SKM-1 (cell line): ENCODE measurements around the gene DEPDC5.
"Not testable (repeated sequence)": the region's sequence is repeated elsewhere in the genome, so short reads cannot be mapped to it uniquely, and the experiment has no call there.

Source experiments
- DNase-seq: peaks from one replicate; lab custom pipeline; 2025; ENCODE audit not compliant: unreplicated experiment; lab: John Stamatoyannopoulos, UW

The DEPDC5 gene

DNA sequence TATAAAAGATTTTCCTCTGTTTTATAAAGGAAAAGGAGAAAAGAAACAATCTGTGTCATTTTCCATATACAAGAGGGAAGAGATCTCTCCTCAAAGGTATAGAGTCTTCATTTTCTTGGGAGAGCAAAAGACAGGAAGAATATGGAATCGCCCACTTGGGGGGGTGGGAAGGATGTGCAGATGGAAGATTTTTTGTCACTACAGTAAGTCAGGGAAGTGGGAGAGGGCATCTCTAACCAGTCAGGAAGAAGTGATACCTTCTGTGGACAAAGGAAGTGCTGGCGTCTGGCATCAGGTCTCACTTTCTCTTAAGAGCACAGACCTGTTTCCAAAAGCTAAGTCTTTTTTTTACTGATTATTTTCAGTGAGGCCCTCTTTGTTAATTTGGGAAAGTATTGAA is 5.3 kb upstream of the DEPDC5 start:
- no peak for DNase-seq

DNA sequence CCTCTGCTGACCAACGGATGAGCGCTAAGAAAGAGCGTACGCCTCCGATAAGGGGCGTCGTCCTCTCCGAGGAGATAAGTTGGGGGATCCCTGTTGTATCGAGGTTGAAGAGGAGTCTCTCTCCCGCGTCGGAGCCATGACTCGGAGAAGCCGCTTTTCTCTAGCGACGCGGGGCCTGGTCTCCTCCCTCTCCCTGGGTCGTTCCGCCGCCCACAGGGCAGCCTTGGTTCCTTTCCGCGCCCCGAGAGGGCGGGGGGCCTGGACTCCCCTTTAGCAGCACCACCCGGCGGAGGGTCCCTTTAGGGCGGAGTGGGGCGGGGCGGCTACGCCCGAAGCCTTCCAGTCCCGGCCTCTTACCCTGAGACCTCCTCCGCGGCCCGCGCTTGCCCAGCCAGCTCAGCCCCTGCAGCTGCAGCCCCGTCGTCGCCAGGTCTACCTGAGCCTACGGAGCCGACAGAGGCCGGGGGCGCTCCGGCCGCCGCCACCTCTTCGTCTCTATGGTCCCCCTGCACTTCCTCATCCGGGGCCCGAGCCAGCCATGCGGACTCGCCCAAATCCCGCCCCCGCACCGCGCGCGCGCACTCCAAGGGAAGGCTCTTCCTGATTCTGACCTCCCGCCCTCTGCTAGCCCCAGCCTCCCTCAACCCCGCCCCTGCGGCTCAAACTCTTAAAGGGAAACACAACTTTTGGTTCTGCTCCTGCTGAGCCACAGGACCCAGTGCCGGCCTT is 4.0 kb upstream of the DEPDC5 start, which contains the start of gene PRR14L:
TSS of gene PRR14L (minus strand) at position 497 of the 729 bp plus-strand sequence. CDS start 11,272 bp downstream, outside the sequence.
- peak; percentile 94 for DNase-seq

DNA sequence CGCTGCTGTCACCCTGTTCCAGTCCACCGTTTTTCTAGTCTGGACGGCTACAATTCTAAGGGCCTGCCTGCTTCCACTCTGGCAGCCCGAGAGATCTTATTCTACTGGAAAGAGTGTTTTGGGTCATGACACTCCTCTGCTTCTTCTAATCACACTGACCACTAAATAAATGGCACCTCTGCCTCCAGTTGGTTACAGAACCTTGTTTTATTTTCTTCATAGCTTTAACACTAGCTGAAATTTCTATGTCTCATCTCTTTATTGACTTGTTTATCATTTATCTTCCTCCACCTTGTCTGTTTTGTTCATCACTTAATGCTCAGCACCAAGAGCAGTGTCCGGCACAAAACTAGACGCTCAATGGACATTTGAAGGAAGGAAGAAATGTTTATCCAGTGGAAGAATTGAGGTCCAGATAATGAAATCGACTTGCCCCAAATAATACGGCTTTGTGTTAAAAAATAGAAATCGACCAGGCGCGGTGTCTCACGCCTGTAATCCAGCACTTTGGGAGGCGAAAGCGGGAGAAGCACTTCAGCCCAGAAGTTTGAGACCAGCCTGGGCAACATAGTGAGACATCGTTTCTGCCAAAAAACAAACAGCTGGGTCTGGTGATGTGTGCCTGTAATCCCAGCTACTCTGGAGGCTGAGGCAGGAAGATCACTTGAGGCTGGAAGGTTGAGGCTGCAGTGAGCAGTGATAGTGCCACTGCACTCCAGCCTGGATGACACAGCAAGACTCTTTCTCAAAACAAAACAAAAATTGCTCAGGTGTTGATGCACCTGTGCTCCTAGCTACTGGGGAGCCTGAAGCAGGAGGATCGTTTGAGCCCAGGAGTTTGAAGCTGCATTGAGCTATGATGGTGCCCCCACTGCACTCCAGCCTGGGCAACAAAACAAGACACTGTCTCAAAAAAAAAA is 3.2 kb upstream of the DEPDC5 start:
- DNase-seq, result no peak

DNA sequence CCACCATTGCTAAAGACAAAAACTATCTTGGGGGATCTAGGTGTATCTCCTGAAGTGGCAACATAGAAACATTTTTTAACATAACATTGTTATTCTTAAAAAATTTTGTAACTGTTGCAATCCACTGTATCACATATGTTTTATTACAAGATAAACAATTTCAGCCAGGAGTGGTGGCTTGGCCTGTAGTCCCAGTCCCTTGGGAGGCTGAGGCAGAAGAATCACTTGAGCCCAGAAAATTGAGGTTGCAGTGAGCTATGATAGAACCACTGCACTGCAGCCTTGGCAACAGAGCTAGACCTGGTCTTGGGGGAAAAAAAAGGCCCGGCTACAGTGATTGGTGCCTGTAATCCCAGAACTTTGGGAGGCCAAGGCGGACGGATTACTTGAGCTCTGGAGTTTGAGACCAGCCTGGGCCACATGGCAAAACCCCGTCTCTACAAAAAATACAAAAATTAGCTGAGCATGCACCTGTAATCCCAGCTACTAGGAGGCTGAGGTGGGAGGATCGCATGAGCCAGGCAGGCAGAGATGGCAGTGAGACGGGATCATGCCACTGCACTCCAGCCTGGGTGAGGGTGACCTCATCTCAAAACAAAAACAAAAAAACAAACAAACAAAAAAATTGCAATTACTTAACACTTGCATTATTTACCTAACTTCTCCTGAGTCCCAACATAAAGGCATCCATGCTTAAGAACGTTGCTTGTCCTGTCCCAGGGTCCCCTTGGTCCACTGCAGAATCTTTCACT is 1.5 kb upstream of the DEPDC5 start:
- DNase-seq, result no peak

DNA sequence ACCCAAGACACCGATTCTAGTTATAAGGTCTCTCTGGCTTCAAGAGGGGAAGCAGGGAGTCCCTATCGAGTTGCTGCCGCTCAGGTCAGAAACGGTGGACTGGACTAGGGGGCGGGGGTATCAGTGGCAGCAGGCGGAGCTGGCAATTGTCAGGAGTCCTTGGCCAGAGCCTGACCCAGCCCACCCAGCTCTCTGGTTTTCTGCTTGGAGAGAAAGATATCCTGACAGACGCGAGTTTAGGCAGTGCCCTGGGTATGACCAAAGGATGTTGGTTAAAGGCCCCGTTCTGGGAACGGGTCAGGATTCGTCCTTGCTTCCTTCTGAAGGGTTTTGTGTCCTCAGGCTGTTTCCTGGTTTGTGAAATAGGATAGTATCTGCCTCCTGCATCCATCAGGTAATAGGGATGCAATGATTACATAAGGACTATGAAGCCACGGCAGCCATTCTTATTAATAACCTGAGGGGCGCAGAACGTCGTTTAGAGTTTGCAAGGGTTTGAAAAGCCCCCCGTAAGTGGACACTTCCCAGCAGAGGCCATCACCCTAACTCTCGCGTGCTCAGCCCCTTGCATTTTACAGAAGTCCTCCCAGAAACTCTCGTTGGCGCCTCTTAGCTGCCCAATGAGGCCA is 700 bp upstream of the DEPDC5 start:
- no peak for DNase-seq

DNA sequence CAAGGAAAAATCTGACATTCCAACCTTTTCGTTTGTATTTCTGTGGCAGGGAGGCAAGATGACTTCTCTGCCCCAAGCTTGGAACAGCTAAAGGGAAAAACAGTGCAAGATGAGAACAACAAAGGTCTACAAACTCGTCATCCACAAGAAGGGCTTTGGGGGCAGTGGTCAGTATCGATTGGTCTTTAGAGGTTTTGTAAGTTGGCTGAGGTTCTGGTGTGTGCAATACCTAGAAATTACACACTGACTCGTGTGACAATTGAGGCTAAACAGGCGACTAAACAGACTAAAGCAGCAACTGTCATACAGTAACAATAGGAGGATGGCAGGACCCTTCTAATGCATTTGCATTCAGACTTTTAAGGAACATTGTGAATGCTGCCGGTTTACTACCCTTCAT is 994 bp downstream of the DEPDC5 start:
- no peak for DNase-seq

DNA sequence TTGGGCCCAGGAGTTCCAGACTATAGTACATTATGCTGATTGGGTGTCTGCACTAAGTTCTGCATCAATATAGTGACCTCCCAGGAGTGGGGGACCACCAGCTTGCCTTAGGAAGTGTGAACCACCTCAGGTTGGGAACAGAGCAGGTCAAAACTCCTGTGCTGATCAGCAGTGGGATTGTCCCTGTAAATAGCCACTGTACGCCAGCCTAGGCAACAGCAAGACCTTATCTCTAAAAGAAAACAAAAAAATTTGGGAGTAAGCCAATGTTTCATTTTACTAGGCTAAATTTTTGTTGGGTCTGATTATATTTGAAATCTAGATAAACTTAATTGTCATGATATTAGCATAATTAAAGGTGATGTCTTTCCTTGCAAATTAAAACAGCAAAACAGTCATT is 3.4 kb downstream of the DEPDC5 start:
- no peak for DNase-seq

DNA sequence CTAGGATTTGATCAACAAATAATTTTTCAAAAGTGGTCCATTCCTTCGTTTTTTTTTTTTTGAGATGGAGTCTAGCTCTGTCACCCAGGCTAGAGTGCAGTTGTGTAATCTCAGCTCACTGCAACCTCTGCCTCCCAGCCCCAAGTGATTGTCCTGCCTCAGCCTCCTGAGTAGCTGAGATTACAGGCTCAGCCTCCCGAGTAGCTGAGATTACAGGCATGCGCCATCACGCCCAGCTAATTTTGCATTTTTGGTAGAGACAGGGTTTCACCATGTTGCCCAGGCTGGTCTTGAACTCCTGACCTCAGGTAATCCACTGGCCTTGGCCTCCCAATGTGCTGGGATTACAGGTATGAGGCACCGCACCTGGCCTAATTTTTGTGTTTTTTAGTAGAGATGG is 5.0 kb downstream of the DEPDC5 start:
- not testable (repeated sequence) for DNase-seq

DNA sequence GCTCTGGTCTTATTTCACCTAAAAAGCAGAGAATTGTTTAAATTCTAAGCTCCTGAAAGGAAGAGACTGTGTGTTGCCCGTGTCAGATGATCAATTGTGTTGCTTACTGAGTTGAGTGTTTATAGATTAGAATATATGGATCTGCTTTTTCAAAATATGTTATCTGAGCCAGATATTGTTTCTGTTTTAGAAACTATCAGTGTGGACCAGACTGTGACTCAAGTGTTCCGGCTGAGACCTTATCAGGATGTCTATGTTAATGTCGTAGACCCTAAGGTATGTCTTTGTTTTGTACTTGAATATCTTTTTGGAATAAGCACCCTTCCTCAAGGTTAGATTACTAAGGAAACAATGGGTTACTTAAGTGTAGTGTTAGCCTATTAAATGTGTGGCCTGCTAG is 11.0 kb downstream of the DEPDC5 start:
- no peak for DNase-seq

DNA sequence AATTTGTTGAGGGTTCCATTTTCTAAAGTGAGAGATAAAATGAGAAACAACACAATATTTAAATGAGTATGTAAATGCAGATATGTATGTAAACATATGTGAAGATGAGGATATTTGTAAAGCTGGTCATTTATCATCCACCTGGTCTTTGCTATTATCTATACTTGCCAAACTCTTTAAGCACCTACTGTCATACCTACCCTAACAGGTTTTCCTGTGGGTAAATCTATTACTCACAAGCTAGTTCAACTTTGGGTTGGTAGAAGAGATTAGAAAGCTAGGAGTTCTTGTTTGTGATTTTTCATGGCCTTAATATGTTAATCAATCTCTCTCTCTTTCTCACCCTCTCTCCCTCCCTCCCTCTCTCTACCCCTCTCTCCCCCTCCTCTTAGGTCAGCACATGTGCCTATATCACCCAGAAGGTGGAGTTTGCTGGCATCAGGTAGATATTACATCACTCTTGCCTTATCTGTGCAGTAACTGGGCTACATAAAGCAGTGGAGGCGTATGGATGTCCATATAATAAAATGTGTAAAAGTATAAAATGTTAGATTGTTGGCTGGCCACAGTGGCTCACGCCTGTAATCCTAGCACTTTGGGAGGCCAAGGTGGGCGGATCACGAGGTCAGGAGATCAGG is 14.7 kb downstream of the DEPDC5 start:
- no peak for DNase-seq

DNA sequence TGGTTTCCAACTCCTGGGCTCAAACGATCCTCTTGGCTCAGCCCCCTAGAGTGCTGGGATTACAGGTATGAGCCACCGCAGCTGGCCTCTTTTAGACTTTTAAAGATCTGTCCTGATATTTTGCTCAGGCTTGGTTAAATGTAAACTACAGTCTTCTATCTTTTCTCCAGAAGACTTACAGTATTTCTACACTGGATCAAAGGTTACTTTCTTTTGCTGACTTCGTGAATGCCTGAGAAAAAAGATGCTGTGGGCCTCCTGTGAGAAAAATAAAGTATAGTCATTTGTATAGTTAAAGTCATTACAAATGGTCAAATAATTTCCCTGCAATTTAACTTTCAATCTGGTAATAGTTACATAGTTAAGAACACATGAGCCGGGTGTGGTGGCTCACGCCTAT is 19.6 kb downstream of the DEPDC5 start:
- DNase-seq, result no peak

DNA sequence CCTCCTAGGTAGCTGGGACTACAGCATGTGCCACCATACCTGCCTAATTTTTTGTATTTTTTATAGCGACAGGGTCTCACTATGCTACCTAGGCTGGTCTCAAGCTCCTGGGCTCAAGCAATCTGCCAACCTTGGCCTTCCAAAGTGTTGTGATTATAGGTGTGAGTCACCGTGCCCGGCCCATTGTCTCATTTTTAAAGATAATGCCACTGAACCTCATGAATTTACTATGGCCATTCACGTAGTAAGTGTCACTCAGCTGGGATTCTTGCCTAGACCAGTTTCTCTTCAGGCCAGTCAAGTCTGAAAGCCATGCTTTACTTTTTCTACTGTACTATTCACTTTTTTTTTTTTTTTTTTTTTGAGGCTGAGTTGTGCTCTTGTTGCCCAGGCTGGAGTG is 22.4 kb downstream of the DEPDC5 start:
- no peak for DNase-seq

DNA sequence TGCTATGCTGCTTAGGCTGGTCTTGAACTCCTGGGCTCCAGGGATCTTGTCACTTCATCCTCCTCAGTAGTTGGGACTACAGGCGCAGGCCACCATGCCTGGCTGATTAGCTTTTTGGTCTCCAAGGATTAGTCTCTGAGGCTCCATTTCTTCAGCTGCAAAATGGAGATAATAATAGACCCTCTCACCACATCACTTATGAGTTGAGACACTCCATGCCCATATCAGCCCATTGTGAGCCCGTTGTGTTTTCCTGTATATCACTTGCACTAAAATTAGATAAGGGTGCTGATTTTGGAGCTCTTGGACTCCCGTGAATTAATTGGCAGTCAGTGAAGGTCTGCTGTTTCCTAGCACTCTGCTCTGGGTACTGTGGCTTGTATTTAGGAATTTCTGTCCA is 36.0 kb downstream of the DEPDC5 start:
- DNase-seq, result no peak

DNA sequence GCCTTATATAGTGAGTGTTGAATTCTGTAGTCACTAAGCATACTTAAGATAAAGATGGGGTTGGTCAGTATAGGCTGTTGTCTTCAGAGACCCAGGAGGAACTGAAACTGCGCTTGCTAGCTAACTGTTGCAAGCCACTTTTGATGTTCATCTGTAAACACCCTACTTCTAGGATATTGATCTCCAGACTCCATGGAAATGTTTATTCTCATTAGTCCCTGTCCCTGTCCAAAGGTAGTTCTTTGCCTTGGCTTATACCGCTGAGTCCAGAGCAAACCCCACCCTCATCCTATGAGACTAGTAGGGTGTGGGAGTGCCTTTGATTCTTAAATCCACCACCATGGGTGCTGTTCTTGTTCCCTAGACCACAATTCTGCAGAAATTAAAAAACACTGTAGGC is 36.4 kb downstream of the DEPDC5 start:
- no peak for DNase-seq

DNA sequence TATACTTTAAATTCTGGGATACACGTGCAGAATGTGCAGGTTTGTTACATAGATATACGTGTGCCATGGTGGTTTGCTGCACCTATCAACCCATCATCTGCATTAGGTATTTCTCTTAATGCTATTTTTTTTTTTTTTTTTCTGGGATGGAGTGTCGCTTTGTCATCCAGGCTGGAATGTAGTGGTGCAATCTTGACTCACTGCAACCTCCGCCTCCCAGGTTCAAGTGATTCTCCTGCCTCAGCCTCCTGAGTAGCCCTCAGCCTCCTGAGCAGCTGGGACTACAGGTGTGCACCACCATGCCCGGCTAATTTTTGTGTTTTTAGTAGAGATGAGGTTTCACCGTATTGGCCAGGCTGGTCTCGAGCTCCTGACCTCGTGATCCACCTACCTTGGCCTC is 45.5 kb downstream of the DEPDC5 start:
- DNase-seq, result not testable (repeated sequence)

DNA sequence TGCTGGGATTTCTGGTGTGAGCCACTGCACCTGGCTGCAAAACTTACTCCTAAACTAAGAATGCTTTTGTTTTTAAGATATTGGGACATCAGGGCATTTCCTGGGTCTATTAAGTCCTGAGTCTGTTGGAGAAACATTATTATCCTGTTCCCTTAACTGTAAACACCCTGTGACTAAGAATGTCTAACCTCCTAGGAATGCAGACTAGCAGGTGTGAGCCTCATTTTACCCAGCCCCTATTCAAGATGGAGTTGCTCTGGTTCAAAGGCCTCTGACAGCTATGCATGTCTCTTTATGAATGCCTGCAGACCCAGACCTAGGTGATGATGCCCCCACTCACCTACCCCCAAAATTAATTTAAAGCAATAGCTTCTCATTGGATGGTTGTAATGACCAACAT is 46.2 kb downstream of the DEPDC5 start:
- no peak for DNase-seq

DNA sequence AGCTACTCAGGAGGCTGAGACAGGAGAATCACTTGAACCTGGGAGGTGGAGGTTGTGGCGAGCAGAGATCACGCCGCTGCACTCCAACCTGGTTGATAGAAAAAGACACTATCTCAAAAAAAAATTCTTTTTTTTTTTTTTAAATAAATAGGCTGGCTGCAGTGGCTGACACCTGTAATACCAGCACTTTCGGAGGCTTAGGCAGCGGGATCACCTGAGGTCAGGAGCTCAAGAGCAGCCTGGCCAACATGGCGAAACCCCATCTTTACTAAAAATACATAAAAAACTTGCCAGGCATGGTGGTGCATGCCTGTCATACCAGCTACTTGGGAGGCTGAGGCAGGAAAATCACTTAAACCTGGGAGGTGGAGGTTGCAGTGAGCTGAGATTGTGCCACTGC is 47.0 kb downstream of the DEPDC5 start:
- DNase-seq, result not testable (repeated sequence)

DNA sequence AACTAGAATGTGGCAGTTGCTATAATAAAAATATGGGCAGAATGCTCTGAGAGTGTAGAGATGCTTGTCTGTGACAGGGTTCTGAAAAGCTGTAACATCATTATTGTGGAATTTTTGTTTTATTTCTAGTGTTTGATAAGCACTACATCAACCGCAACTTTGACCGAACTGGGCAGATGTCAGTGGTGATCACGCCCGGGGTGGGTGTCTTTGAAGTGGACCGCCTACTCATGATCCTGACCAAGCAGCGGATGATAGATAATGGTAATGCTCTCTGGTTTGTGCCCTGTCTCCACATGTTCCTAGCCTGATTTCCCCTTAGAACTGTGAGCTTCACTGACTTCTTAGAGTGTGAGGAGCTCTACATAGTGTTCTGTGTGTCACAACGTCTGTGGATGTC is 48.8 kb downstream of the DEPDC5 start:
- DNase-seq, result no peak

DNA sequence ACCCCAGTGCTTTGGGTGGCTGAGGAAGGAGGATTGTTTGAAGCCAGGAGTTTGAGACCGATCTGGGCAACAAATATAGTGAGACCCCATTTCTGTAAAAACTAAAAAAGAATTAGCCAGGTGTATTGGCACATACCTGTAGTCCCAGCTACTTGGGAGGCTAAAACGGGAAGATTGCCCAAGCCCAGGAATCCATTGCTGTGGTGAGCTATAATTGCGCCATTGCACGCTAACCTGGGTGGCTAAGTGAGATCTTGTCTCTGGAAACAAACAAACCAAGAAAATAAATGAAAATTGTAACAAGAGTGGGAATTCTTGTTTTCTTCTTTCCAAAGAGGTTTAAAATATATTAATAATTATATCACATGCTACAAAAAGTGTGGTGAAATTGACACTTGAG is 52.9 kb downstream of the DEPDC5 start:
- DNase-seq, result no peak

DNA sequence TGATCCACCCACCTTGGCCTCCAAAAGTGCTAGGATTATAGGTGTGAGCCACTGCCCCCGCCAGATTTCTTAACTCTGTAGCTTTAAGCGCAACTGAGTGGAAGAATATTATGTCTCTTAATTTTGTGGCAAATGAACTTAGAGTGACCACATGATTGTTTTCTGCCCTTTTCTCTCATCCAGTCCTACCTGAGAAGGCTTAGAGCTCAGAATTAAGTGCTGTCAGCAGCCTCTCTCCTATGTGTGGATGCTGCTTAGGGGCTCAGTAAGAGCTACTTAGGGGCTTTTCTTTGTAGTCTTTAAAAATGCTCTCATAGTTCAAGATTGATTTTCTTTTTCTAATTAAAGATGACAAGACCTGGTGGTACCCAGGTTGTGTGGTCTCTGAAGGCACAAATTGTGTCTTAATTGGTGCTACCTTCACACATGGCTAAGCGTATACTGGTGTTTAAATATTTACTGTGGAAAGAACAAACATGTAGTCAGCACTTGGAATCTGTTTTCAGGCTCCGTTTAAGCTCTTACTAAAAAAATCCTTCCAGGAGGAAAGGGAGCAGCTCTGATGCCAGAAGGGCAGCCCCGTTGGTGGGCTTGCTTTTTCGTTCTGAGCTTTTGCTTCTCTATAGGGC is 59.3 kb downstream of the DEPDC5 start:
- no peak for DNase-seq
